D721Med (cell line): Measurements from ENCODE around the gene THOC6.
A peak's percentile ranks its signal among the peaks of the same experiment; 100 is the strongest.

Experiments used
- DNase-seq: peaks from one replicate; pipeline ENCODE4 v3.0.0; 2011; ENCODE audit warnings: low spot score; ENCODE audit not compliant: insufficient read length
- FAIRE-seq: peaks from 2 replicates; lab custom pipeline; 2011; peaks lifted over from hg19 to GRCh38; lab: Jason Lieb, UNC
- TF ChIP-seq, protein P1 (sequence below): IDR thresholded peaks from 2 replicates; pipeline ENCODE4 v1.5.1; 2012; ENCODE audit warnings: mild to moderate bottlenecking, control low read depth; ENCODE audit not compliant: insufficient read depth; ENCODE audit errors: missing control alignments

Gene THOC6

DNA sequence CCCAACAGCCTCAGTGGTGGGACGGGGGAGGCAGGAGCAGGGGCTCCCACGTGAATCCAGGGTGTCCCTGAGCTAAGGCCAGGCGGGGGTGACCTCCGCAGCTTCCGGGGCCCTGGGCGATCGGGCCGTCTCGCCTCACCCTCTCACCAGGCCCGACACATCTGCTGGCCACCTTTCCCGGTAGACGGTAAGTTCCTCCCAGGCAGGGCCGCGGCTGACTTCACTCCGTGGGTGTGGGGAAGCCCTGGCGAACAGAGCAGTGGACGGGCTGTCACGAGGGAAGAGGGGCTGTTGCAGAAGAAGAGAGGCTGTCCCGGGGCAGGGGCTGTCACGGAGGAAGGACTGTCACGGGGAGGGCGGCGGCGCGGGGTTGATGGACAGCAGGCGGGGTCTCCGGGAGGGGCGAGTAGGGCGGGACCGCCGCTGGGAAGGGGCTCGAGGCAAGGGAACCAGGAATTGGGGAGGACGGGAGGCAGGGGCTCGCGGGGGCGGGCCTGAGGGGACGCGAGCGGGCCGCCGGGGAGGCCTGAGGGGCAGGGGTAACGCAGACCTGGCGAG lies 44.1 kb upstream of the THOC6 start:
- TF ChIP-seq, protein P1, sequence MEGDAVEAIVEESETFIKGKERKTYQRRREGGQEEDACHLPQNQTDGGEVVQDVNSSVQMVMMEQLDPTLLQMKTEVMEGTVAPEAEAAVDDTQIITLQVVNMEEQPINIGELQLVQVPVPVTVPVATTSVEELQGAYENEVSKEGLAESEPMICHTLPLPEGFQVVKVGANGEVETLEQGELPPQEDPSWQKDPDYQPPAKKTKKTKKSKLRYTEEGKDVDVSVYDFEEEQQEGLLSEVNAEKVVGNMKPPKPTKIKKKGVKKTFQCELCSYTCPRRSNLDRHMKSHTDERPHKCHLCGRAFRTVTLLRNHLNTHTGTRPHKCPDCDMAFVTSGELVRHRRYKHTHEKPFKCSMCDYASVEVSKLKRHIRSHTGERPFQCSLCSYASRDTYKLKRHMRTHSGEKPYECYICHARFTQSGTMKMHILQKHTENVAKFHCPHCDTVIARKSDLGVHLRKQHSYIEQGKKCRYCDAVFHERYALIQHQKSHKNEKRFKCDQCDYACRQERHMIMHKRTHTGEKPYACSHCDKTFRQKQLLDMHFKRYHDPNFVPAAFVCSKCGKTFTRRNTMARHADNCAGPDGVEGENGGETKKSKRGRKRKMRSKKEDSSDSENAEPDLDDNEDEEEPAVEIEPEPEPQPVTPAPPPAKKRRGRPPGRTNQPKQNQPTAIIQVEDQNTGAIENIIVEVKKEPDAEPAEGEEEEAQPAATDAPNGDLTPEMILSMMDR: no peak
- no peak for FAIRE-seq
- DNase-seq: no peak

DNA sequence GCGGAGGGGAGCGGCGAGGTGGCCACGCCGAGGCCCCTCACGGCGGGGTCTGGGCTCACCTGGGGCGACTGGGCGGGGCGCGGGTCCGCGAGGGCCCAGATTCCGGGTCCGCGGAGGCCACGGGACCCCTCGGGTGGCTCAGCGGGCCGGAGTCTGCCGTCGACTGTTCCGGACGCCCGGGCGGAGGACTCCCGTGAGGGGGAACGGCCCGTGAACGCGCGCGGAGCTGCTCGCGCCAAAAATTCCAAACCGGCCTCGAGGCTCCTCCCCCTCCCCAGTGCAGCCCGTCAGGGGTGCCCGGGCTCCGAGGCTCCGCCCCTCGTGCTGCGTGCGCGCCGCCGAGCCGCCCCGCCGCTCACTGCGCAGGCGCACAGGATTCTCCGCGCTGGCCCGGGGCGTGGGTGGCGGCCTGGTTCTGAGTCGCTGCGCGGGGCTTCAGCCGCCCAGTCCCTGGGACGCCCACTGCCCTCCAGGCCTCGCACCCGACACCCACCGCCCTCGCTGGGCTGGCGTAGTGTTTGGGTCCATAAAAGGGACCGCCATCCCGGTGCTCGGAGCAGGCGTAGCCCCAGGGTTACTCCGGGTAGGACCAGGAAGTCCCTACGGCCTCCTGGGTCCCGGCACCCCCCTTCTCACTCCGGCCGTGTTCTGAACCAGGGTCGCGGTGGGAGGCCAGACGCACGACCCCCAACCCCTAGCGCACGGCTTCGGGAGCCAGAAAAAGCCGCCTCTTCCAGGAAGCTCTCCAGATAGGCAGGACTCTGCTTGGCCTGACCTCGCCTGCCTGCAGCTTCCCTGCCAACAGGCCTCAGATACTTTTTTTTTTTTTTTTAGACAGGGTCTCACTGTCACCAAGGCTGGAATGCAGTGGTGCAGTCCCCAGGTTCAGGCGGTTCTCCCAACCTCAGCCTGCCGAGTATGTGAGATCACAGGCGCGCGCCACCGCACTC lies 43.3 kb upstream of the THOC6 start, which contains the start of gene PKMYT1:
PKMYT1 (minus strand) TSS at position 220 of the 950 bp plus-strand sequence. CDS start 789 bp downstream, outside the sequence.
- TF ChIP-seq, protein P1: no peak
- no peak for FAIRE-seq
- peak; percentile 99 for DNase-seq

DNA sequence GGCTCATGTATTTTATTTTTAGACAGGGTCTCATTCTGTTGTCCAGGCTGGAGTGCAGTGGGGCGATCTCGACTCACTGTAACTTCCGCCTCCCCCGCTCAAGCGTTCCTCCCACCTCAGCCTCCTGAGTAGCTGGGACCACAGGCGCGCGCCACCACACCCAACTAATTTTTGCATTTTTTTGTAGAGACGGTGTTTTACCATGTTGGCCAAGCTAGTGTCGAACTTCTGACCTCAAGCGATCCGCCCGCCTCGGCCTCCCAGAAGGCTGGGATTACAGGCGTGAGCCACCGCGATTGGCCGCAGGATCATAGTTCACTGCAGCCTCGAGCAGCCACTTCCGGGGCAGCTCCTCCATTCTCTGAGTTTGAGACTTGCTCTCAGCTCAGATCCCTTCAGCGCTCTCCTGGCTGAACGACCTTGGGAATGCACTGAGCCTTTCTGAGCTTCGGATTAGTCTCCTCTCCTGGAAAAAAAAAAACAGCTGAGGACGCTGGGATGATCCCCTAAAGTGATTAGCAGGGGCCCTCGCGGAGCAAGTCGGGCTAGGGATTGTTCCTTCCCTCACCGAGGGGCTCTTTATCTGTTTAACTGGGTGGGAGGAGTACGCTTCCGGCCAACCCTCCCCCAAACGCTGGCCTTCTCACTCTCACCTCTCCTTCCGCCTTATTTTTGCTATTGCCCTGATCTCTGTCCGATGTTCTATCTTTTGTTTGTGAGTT lies 42.5 kb upstream of the THOC6 start:
- FAIRE-seq (no peak), DNase-seq (peak; percentile 93)
- TF ChIP-seq, protein P1: no peak

DNA sequence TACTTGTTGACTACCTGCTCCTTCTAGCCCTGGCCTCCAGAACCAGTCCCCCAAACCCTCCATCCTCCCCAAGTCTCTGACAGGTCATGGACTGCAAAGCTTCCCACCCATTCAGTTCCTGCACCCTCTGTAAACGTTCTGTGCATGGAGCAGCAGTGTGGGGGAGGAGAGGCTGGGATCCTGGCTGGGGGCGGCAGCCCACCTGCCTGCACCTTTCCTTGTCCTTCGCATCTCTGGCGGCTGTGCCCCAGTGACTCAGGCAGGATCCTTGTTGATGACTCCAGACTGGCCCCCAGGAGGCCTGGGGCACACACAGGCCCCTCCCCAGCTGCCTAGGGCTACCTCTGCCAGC lies 42.0 kb upstream of the THOC6 start:
- FAIRE-seq (no peak), DNase-seq (no peak)
- TF ChIP-seq, protein P1: no peak

DNA sequence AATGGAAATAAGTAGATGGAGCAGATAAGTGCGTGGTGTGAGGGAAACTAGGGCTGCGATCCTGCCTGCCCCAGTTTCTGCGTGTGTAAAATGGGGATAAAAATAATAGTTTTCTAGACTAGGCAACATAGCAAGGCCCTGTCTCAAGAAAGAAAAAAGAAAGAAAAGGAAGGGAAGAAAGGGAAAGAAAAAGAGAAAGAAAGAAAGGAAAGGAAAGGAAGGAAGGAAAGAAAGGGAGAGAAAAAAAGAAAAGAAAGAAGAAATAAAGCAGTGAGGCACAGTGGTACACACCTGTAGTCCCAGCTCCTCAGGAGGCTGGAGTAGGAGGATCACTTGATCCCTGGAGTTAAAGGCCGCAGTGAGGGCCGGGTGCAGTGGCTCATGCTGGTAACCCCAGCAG lies 41.4 kb upstream of the THOC6 start:
- no peak for FAIRE-seq
- no peak for DNase-seq
- TF ChIP-seq, protein P1: no peak

DNA sequence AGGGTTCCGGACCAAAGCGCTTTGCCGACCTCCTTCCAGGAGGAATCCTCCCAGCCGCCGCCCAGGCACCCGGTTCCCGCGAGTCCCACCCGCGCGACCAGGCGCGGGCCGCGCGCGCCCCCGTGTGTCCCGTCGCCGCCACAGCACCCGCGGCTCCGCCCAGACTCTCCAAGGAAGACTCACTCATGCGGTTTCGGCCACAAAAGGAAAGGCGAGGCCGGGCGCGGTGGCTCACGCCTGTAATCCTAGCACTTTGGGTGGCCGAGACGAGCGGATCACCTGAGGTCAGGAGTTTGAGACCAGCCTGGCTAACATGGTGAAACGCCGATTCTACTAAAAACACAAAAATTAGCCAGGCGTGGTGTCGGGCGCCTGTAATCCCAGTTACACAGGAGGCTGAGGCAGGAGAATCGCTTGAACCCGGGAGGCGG lies 40.1 kb upstream of the THOC6 start:
- TF ChIP-seq, protein P1: peak; percentile 68
- peak; percentile 92 for DNase-seq
- FAIRE-seq: no peak
